GM18507 (cell line): ENCODE data around the gene PCBD2.
A peak's percentile ranks its signal among the peaks of the same experiment; 100 is the strongest.
"Not testable (repeated sequence)": the region's sequence is repeated elsewhere in the genome, so short reads cannot be mapped to it uniquely, and the experiment has no call there.

Experiments
- DNase-seq: peaks from one replicate; pipeline ENCODE4 v3.0.0; 2011; ENCODE audit warnings: low read depth; ENCODE audit not compliant: insufficient read length; ENCODE audit errors: extremely low spot score
- FAIRE-seq: peaks from 2 replicates; lab custom pipeline; 2011; peaks lifted over from hg19 to GRCh38; lab: Jason Lieb, UNC

Gene PCBD2

GRCh38 chr5:134902071-134902801, 2.7 kb upstream of the PCBD2 start:
- FAIRE-seq (peak; percentile 94), DNase-seq (peak; percentile 17)

GRCh38 chr5:134905246-134905996, 490 bp downstream of the PCBD2 start:
- DNase-seq: peak; percentile 22
- FAIRE-seq: peak; percentile 84

GRCh38 chr5:134906811-134907210, 1.9 kb downstream of the PCBD2 start:
- FAIRE-seq: no peak
- no peak for DNase-seq

- not testable (repeated sequence) for DNase-seq, FAIRE-seq
Measured at GRCh38 chr5:134910752-134911151, 5.8 kb downstream of the PCBD2 start.

- FAIRE-seq (no peak), DNase-seq (no peak)
Measured at GRCh38 chr5:134911285-134912206, 6.6 kb downstream of the PCBD2 start.

GRCh38 chr5:134913254-134913653, 8.3 kb downstream of the PCBD2 start:
- FAIRE-seq (no peak), DNase-seq (no peak)

- no peak for DNase-seq
Measured at GRCh38 chr5:134913795-134914194, 8.9 kb downstream of the PCBD2 start.

GRCh38 chr5:134917070-134917815, 12.3 kb downstream of the PCBD2 start:
- no peak for FAIRE-seq
- DNase-seq: no peak

More at GRCh38 chr5:134913795-134914194, 8.9 kb downstream of the PCBD2 start:
- no peak for FAIRE-seq

- no peak for DNase-seq
Measured at GRCh38 chr5:134918861-134919260, 13.9 kb downstream of the PCBD2 start.

GRCh38 chr5:134920848-134921575, 16.1 kb downstream of the PCBD2 start:
- FAIRE-seq (no peak), DNase-seq (no peak)

More at GRCh38 chr5:134918861-134919260, 13.9 kb downstream of the PCBD2 start:
- no peak for FAIRE-seq

- DNase-seq (no peak), FAIRE-seq (no peak)
Measured at GRCh38 chr5:134932508-134932907, 27.6 kb downstream of the PCBD2 start.

- FAIRE-seq: no peak
- no peak for DNase-seq
Measured at GRCh38 chr5:134934202-134934601, 29.3 kb downstream of the PCBD2 start.

- DNase-seq (no peak), FAIRE-seq (no peak)
Measured at GRCh38 chr5:134935711-134936602, 31.0 kb downstream of the PCBD2 start.

GRCh38 chr5:134937526-134937925, 32.6 kb downstream of the PCBD2 start:
- DNase-seq: no peak
- FAIRE-seq: no peak

GRCh38 chr5:134938030-134938429, 33.1 kb downstream of the PCBD2 start:
- DNase-seq: no peak
- no peak for FAIRE-seq

- no peak for DNase-seq
- FAIRE-seq: no peak
Measured at GRCh38 chr5:134939500-134939899, 34.6 kb downstream of the PCBD2 start.

GRCh38 chr5:134943547-134943946, 38.6 kb downstream of the PCBD2 start:
- no peak for FAIRE-seq

GRCh38 chr5:134944630-134945029, 39.7 kb downstream of the PCBD2 start:
- DNase-seq (no peak), FAIRE-seq (no peak)

More at GRCh38 chr5:134943547-134943946, 38.6 kb downstream of the PCBD2 start:
- no peak for DNase-seq
